ENCODE measurements around the gene EIF4A2. TPM values are rescaled to one million over a fixed set of nuclear protein-coding genes. Genes with fewer than 3 reads are reported as not detected.

EIF4A2 gene
- total and polyA plus RNA-seq, 9 of the 15 experiments (the other 6 are each of a cell fraction or from before 2014, with no cell fraction given): 307 to 754 (median 435) TPM

DNA sequence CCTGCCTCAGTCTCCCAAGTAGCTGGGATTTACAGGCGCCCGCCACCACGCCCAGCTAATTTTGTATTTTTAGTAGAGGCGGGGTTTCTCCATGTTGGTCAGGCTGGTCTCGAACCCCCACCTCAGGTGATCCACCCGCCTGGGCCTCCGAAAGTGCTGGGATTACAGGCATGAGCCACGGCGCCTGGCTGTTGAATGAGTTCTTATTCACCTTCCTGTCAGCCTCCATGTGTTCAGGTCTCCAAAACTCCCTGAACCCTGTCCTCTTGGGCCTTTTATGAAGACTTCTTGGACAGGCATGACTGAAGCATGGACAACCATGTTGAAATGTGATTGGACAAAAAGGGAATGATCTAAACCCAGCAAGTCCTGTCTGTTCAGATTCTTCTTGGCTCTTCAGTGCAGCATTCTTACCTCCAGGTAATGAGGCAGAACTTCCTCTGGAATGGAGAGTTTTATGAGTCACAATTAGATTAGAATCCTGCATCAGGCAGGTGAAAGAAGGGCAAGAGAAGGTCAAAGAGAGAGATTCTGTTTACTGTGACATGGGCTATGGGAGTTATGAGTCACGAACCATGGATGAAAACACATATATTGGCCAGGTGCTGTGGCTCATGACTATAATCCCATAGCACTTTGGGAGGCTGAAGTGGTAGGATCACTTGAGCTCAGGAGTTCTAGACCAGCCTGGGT is 23.1 kb upstream of the EIF4A2 start:
- H4K20me1 ChIP-seq (replicated peaks; ENCODE audit: control insufficient read depth, insufficient read depth, low read length): no peaks in the 10 kb centered on the region
- CTCF ChIA-PET (ENCODE audit: low intra/inter-chr PET ratio): no interaction called here
- H3K27me3 ChIP-seq (ENCODE audit: control insufficient read depth in 2 of 2, insufficient read depth in 2 of 2, low read length in 2 of 2): peaks cover 2 to 11% of the 10 kb centered on the region in 2 experiments; a peak in 3 of 5 replicates
- no peak overlapping the region for H3K4me2 ChIP-seq (ENCODE audit: insufficient read depth, low read length)
- no peak for ATAC-seq
- in situ Hi-C loops (cut with MboI): no loop called here
- H3K4me3 ChIP-seq: no peak overlapping the region
- no peaks in the 10 kb centered on the region for H3K36me3 ChIP-seq (ENCODE audit: control insufficient read depth, insufficient read depth, low read length)
- no peak for DNase-seq (ENCODE audit: extremely low read depth in 1 of 4, low spot score in 3 of 4)
- no peaks in the 10 kb centered on the region for H3K9me3 ChIP-seq (replicated peaks; ENCODE audit: control insufficient read depth, insufficient read depth, low read depth, low read length)
- POLR2A ChIA-PET: interaction anchor here (1.1 to 1.8 kb wide), 2 partner anchors 11 to 24 kb away, joined by 3 to 9 read pairs; partner anchors contain the start of gene EIF4A2
- no peaks in the 10 kb centered on the region for H3K9me1 ChIP-seq (ENCODE audit: control insufficient read depth, insufficient read depth, low read length)
- 49% methylated on average over 10 of the region's 10 CpGs for WGBS (ENCODE audit: insufficient coverage, low coverage, missing lambda C conversion rate)
- peaks cover 0 to 2% of the 10 kb centered on the region in 2 experiments; a peak in 2 of 5 replicates for H3K4me1 ChIP-seq (replicated peaks in 1 of 2; ENCODE audit: control insufficient read depth in 2 of 2, insufficient read depth in 2 of 2, low read length in 2 of 2)
- H3K79me2 ChIP-seq (ENCODE audit: control insufficient read depth, insufficient read depth, low read length): no peaks in the 10 kb centered on the region
- BruUV-seq (replicated peaks): no TSS peak
- H2AFZ ChIP-seq (ENCODE audit: low read depth, low read length): no peak overlapping the region
- FAIRE-seq: no peak
- intact Hi-C loops (cut with micrococcal nuclease): no loop called here
- H3K9ac ChIP-seq (ENCODE audit: insufficient read depth in 1 of 2, low read depth in 2 of 2, low read length in 2 of 2): no peak overlapping the region
- no peak overlapping the region for H3K27ac ChIP-seq (ENCODE audit: extremely low read depth, low read depth, low read length)
- TF ChIP-seq ZKSCAN8 (CRISPR knock-in tag; IDR thresholded peaks at IDR 0.05) (no peak), RBM34 (IDR thresholded peaks at IDR 0.05; ENCODE audit: borderline replicate concordance, insufficient read depth, low read length) (no peak), JUND (IDR thresholded peaks at IDR 0.05; ENCODE audit: borderline replicate concordance, low read depth, low read length) (peak; percentile 16; the same call in 1 of the 2 replicates), JUND (tag; IDR thresholded peaks at IDR 0.05; ENCODE audit: borderline replicate concordance, low read depth, low read length) (no peak), TBL1XR1 (IDR thresholded peaks at IDR 0.05; ENCODE audit: low read length in 2 of 2) (no peak), RFX7 (CRISPR knock-in tag; IDR thresholded peaks at IDR 0.05) (no peak), CEBPB (tag; IDR thresholded peaks at IDR 0.05) (no peak), SMARCC2 (IDR thresholded peaks at IDR 0.05; ENCODE audit: low read depth) (no peak), KLF1 (tag; IDR thresholded peaks at IDR 0.05) (no peak), MTA1 (IDR thresholded peaks at IDR 0.05; ENCODE audit: borderline replicate concordance) (no peak), FOSL1 (tag; conservative IDR thresholded peaks at IDR 0.05) (peak; percentile 71), YBX1 (IDR thresholded peaks at IDR 0.05) (no peak), LCOR (CRISPR knock-in tag; IDR thresholded peaks at IDR 0.05) (no peak), JUN (IDR thresholded peaks at IDR 0.05; ENCODE audit: borderline replicate concordance, low read depth, low read length) (0 out of 2 replicates have a peak, but pooled peaks have one; percentile 31), JUN (CRISPR knock-in tag; IDR thresholded peaks at IDR 0.05; ENCODE audit: borderline replicate concordance) (no peak), ESRRA (IDR thresholded peaks at IDR 0.05; ENCODE audit: borderline replicate concordance, low read depth) (peak; percentile 77), SMARCB1 (IDR thresholded peaks at IDR 0.05; ENCODE audit: insufficient read length, low read depth) (no peak), FOXJ2 (tag; IDR thresholded peaks at IDR 0.05) (no peak), HDGF (IDR thresholded peaks at IDR 0.05) (no peak), ZNF165 (CRISPR knock-in tag; IDR thresholded peaks at IDR 0.05; ENCODE audit: borderline replicate concordance) (no peak), MBD2 (IDR thresholded peaks at IDR 0.05; ENCODE audit: borderline replicate concordance, low read depth) (no peak)
- TF ChIP-seq, protein P1, sequence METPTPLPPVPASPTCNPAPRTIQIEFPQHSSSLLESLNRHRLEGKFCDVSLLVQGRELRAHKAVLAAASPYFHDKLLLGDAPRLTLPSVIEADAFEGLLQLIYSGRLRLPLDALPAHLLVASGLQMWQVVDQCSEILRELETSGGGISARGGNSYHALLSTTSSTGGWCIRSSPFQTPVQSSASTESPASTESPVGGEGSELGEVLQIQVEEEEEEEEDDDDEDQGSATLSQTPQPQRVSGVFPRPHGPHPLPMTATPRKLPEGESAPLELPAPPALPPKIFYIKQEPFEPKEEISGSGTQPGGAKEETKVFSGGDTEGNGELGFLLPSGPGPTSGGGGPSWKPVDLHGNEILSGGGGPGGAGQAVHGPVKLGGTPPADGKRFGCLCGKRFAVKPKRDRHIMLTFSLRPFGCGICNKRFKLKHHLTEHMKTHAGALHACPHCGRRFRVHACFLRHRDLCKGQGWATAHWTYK (CRISPR knock-in tag; IDR thresholded peaks at IDR 0.05): no peak
- TF ChIP-seq, protein P2, sequence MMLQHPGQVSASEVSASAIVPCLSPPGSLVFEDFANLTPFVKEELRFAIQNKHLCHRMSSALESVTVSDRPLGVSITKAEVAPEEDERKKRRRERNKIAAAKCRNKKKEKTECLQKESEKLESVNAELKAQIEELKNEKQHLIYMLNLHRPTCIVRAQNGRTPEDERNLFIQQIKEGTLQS (IDR thresholded peaks at IDR 0.05): peak; percentile 62; the same call in 1 of the 2 replicates
- TF ChIP-seq, protein P2 (CRISPR knock-in tag; conservative IDR thresholded peaks at IDR 0.05): no peak

Data from K562 (cell line).